NCI-H748 treated with DMSO at 0.1 percent for 48 hours (cell line): ENCODE data around the gene RND2.
A peak's percentile ranks its signal among the peaks of the same experiment; 100 is the strongest.
"Not testable (repeated sequence)": the region's sequence is repeated elsewhere in the genome, so short reads cannot be mapped to it uniquely, and the experiment has no call there.

Source experiments
- DNase-seq: peaks from one replicate; lab custom pipeline; 2025; lab: John Stamatoyannopoulos, UW

The RND2 gene

GRCh38 chr17:43024407-43025289, at the start of gene RND2:
Gene RND2, plus strand, starts transcription at chr17:43025231. Its CDS starts 117 bp downstream, at chr17:43025348.
- peak; percentile 96 for DNase-seq

- DNase-seq, result no peak
These were observed 49.8 kb upstream of the RND2 start for GRCh38 chr17:42975265-42975664.

GRCh38 chr17:42975701-42976100, 49.3 kb upstream of the RND2 start:
- DNase-seq, result not testable (repeated sequence)

DNA sequence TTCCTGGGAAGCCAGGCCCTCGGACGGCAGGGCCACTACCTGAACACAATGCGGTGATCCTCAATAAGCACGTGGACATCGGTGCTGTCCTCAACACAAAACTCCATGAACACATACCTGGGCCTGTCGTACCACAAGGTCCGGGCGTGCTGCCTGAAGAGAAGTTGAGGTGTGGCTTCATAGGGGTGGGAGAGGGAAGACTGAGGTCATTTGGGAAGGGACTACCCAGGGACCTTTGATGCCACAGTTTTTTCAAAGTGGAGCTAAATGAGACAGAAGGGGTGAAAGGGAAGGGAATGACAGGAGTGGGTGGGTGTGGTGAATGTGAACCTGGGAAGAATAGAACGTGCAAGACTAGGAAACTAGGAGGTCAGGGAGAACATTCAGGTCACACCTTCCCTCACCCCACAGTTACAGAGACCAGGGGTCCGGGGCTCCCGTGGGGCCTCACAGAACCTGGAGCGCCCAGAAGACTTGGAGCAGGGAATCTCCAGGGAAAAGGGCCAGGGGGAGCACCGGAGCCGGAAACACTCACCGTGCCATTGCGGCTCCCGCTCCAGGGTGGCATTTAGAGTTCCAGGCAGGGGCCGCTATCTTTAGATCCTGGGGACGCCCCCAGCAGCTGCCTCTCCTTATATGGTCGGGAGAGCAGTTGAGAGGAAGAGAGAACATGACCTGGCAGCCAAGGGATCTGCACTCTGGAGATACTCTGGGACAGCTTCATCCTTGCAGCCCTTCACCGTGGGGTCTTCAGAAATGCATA, 45.3 kb upstream of the RND2 start, which contains the start of gene PTGES3L:
TSS of gene PTGES3L (minus strand) at position 570 of the 763 bp plus-strand sequence. CDS start at position 543, 27 bp downstream.
- peak; percentile 50 for DNase-seq

- DNase-seq, result peak; percentile 77
These were observed 44.7 kb upstream of the RND2 start, which contains the start of gene RUNDC1 for GRCh38 chr17:42980274-42980765. Gene RUNDC1, plus strand, starts transcription at chr17:42980565. Its CDS starts 12 bp downstream, at chr17:42980577.

DNA sequence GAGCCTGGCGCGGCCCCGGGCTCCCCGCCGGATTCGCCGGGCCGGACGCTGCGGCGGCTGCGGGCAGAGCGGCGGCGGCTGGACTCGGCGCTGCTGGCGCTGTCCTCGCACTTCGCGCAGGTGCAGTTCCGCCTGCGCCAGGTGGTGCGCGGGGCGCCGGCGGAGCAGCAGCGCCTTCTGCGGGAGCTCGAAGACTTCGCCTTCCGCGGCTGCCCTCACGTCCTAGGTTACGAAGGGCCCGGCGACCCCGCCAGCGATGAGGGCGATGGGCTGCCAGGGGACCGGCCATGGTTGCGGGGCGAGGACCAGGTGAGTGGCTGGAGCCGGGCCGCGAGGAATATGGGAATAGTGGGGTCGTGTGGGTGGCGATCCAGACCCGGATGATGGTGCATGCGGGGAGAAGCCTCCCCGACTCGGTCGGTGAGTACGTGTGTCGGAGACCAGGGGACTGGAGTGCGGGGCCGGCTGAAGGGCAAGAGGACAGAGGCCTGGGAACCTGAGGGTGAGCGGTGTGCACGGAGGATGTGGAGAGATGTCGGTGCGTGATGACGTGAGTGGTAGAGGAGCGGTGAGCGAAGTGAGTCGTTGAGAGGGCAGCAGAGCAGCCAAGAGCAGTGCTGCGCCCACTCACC, 44.1 kb upstream of the RND2 start:
- DNase-seq, result peak; percentile 24

DNA sequence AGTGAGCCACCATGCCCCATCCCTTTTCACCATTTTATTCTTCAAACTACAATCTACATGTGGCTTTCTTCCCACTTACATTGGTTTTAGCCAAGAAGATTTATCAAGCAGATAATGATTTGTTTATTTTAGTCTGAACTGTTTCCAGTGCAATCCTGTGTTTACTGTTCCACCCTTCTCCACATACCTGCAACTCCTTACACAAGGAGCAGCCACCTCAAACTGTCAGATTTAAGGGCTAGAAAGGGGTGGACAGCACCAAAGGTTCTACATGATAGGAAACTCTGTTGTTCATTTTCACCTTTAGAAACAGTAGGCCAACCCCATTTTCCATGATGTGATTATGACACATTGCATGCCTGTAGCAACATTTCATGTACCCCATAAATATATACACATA, 42.8 kb upstream of the RND2 start:
- DNase-seq, result no peak

GRCh38 chr17:42985225-42985624, 39.8 kb upstream of the RND2 start:
- DNase-seq, result no peak

- DNase-seq, result no peak
These were observed 35.9 kb upstream of the RND2 start for GRCh38 chr17:42989141-42989540.

GRCh38 chr17:42989726-42990652, 35.0 kb upstream of the RND2 start:
- no peak for DNase-seq

GRCh38 chr17:42991471-42991870, 33.6 kb upstream of the RND2 start:
- no peak for DNase-seq

GRCh38 chr17:42992872-42993271, 32.2 kb upstream of the RND2 start:
- no peak for DNase-seq

GRCh38 chr17:42993913-42994312, 31.1 kb upstream of the RND2 start:
- not testable (repeated sequence) for DNase-seq

GRCh38 chr17:42997390-42997983, 27.5 kb upstream of the RND2 start:
- DNase-seq, result no peak

DNA sequence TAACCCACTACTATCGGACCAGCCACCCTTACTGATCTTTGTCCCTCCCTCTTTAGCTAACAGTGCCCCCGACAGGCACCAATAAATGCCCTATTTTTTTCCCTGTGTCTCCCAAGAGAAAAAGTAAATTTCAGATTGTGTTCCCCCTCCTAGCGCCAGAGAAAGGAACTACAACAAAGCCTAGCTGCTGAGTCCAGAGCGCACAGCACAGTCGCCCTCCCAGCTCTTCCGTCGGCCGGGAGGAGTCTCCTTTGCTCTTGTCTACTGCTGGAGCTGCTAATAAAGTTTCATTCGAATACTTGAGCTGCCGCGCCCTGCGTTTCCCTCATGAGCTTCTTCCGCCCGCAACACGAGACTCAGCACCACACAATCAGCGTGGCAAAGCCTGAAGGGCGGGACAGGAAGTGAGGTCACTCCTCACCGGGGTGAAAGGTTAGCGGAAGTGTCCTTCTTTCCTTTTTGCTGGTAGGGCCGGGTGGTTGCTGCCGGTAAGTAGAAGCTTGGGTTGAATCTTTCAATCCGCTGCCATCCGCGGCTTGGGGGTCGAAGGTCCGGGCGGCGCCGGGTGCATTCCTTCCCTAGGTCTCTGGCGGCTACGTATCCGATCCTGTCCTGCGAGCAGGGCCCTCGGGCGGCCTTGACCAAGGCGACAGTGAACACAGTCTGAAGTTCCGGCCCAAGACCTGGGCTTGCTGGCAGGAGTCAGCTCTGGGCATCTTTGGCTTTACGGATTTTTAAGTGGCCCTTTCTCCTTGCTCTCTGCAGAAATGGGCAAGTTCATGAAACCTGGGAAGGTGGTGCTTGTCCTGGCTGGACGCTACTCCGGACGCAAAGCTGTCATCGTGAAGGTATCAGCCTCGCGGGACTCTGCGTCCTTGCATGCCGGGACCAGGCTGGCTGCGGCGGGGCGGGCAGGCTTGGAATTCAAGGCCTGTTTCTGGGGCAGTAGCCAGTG, 26.8 kb upstream of the RND2 start, which contains the start of gene RPL27:
TSS of gene RPL27 (plus strand) at position 436 of the 955 bp plus-strand sequence. CDS start at position 768, 332 bp downstream.
- DNase-seq, result peak; percentile 99

GRCh38 chr17:42999003-42999525, 26.0 kb upstream of the RND2 start:
- no peak for DNase-seq

DNA sequence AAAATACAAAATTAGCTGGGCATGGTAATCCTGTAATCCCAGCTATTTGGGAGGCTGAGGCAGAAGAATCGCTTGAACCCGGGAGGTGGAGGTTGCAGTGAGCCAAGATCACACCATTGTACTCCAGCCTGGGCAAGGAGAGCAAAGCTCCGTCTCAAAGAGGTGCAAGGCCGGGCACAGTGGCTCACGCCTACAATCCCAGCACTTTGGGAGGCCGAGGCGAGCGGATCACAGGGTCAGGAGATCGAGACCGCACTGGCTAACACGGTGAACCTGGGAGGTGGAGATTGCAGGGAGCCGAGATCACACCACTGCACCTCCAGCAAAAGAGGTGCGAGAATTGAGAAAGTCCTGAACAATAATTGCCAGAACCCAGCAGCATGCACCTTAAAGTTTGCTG, 24.1 kb upstream of the RND2 start:
- DNase-seq, result not testable (repeated sequence)

DNA sequence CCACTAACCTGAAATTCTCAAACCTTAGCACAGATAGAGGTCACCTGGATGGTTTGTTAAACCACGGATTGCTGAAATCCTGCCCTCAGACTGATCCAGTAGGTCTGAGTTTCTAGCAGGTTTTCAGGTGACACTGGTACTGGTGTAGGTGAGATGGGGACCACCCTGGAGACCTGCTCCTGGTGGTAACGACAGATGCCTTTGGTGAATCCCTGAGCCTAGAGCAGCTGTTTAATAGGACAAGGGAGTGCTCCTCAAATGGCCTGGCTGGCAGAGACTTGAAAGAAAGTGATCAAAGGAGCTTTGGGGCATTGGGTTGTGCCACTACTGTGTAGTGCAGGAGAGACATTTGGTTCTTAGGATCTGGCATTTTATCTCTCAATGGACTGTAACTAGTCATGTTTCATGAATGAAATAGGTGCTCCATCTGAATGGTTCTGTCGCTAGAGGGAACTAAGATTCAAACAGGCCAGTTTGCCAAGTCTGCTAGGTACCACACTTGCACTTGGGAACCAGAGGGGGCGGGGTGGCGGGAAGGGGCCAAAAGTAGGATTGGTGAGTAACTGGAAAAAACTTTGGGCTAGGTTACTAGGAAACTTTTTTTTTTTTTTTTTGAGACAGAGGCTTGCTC, 21.4 kb upstream of the RND2 start:
- no peak for DNase-seq
